ENCODE results near the gene BOD1L1.

BOD1L1 gene

GRCh38 chr4:13524504-13525243 is 102.9 kb downstream of the BOD1L1 start:
- DNase-seq (ENCODE audit: low spot score): peak; percentile 43

- peak; percentile 3 for DNase-seq (ENCODE audit: low spot score)
Observed at GRCh38 chr4:13523591-13524503, 103.7 kb downstream of the BOD1L1 start.

GRCh38 chr4:13523105-13523477 is 104.4 kb downstream of the BOD1L1 start:
- peak; percentile 6 for DNase-seq (ENCODE audit: low spot score)

GRCh38 chr4:13522282-13523104 is 105.0 kb downstream of the BOD1L1 start:
- DNase-seq (ENCODE audit: low spot score): peak; percentile 10

- no peak for DNase-seq (ENCODE audit: low spot score)
Observed at GRCh38 chr4:13521047-13521446, 106.5 kb downstream of the BOD1L1 start.

All from GM03348 (cell line).